GM18502 (cell line): ENCODE data around the gene RPS6KA3.
A peak's percentile ranks its signal among the peaks of the same experiment; 100 is the strongest.

Experiments used
- ATAC-seq: cut with Tn5 transposase; IDR thresholded peaks from one replicate; pipeline ENCODE4 v1.9.1; 2021; ENCODE audit warnings: mild to moderate bottlenecking; ENCODE audit not compliant: unreplicated experiment, poor library complexity

Gene RPS6KA3

DNA sequence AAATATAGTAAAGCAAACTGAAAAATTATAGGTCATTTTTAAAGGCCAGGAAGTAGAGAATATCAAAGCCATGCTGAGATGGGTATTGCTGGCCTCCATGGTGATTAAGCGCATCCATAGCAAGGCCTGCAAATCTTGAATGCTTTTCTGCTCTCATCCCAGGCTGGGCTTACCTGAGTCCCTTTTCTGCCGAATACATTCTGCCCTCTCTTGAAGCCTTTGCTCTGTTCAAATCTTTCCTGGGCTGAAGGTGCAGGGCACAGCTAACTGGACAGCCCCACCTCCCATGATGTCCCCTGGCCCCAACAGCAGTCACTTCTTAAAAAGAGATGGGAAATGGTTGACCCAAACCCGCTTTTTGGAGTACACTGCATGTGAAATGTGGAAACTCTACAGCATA is 115.0 kb downstream of the RPS6KA3 start:
- ATAC-seq, result no peak

DNA sequence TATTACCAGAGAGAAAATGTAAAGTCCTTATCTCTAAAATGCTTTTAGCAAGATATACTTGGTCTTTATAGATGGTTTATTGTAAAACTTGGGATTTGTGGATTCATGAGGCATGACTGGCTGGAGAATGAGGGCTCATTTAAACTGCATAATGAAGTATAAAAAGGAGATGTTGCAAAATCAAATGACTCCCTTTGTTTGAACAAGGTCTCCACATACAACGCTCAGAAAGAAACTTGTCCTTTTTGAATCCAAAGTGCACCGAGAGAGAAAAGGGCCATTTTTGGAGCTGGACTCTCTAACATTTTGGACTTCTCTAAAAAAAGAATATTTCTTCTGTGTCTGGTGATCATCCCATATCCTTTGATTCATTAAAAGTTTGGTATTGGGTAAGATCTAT is 117.4 kb downstream of the RPS6KA3 start:
- ATAC-seq, result no peak

DNA sequence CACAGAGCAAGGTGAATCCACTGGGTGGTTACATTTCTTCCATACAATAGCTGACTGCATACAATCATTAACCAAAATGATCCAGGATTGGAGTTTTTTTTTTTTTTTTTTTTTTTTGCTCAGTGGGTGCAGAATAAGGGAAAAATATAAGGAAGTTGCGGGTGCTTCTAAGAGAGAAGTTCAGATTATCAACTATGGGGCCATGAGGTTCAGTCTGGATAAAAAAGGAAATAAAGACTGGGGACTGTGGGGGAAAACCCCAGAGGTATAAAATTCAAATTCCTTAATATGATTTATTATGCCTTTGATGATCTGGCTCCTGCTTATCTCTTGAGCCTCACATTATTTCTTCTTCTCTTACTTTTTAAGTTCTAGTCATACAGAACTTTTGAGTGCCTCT is 119.1 kb downstream of the RPS6KA3 start:
- no peak for ATAC-seq

DNA sequence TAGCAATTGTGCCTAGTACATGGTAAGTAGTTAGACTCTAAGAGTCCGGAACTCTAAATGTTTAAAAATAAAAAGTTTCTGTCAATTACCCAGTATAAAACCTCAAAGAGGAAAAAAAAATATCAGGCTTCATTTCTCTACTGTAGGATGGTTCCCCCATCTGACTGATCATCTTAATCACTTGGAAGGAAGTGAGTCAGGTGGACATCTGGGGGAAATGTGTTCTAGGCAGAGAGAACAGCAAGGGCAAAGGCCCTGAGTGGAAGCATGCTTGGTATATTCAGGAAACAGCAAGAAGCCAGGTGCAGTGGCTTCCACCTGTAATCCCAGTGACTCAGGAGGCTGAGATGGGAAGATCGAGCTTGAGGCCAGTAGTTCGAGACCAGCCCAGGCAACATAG is 122.2 kb downstream of the RPS6KA3 start:
- no peak for ATAC-seq

DNA sequence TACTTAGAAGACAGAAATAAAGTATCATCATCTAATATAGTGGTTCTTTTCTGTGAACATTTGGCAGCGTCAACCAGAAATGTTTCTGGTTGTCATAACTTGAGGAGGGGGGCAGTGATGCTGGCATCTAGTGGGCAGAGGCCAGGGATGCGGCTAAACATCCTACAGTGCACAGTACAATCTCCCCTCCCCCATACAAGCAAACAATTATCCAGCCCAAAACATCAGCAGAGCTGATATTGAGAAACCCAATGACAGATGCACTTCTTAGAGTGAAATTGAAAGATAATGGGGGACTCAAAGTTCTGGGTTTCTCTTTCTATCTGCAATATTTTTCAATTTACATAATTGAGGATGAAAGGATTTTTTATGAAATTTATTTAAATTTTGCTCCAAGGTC is 123.1 kb downstream of the RPS6KA3 start:
- no peak for ATAC-seq

DNA sequence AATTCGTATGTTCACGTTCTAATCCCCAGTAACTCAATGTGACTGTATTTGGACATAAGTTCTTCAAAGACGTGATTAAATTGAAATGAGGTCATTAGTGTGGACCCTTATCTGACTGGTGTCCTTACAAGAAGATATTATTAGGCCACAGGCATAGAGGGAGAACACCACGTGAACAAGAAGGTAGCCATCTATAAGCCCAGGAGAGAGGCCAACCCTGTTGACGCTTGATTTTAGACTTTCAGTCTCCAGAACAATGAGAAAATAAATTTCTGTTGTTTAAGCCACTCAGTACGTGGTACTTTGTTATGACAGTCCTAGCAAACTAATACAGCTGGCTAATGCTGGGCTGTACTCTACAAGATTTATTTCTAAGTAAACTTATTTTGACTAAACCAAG is 123.6 kb downstream of the RPS6KA3 start:
- ATAC-seq, result no peak

DNA sequence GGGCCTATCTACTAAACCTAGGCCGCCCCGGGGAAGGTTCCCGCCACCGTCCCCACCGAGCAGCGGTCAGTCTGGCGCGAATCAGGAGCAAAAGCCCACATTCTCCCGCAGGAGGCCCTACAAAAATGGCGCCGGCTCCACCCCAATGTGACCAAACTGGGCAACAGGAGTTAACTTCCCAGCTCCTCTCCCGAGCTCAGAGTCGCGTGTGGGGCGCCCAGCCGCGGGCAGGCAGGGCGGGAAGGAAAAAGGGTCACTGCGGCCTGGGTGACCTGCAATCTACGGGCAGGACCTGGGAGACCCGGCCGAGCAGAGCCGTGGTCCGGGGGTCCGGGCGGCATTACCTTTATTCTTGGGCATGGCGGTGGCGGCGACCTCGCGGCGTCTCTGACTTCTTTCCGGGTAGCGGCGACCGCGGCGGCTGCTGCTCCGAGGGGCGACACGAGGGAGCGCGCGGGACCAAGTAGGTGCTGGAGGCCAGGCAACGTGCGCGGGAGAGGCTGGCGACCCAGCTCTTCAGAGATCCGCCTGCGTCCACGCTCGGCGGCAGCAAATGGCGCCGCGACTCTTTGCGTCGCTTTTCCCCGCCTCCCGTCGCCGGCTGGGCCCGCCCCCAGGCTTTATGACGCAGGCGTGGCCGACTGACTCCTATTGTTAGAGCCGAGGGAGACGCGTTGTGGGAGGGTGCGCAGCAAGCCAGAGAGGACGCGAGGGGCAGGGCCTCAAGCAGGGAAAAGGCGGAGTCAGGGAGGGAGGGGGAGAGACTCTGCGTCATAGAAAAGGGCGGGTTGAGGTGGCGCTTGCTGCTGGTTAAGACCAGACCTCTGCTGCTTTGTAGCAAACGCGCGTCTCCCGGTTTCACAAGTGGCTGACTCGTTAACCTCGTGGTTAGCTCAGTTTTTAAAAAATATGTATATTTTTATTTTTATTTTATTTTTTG is 125.2 kb downstream of the RPS6KA3 start, which contains the start of gene EIF1AX:
Gene EIF1AX, minus strand, starts transcription at position 558 of the 940 bp plus-strand sequence. Its CDS starts 198 bp downstream, at position 360.
- peak; percentile 99 for ATAC-seq

DNA sequence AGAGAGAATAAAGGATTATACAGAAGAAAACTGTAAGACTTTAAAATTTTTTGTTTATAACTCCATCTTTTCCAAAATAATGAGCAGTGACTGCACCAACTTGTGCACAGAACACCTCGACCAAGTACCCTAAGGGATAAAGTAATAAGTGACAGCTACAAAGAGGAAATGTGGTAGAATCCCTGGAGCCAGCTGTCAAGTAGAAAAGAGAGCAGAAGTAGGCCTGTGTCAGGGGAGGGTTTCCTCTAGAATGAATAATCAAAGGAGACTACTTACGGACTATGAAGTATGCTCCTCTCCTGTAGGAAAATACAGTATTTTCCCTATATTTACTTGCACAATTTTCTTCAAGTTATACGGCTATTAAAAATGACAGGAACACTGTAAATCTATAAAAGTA is 126.3 kb downstream of the RPS6KA3 start:
- no peak for ATAC-seq

DNA sequence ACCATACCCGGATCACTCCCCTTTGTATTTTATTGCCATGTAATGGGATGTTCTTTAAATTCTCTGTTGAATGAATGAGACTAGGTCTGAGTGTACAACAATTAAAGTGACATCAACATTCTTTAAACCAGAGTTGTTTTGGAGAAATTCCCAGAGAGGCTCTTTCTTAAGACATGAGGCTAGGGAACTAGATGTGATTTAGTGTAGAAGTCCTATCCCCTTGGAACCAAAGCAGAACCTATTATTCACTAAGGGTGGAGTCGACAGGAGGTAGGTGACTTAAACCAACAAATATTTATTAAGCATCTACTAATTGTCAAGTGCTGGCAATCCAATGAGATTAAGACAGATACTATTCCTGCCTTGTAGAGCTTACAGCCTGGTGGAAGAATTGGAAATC is 126.7 kb downstream of the RPS6KA3 start:
- no peak for ATAC-seq

DNA sequence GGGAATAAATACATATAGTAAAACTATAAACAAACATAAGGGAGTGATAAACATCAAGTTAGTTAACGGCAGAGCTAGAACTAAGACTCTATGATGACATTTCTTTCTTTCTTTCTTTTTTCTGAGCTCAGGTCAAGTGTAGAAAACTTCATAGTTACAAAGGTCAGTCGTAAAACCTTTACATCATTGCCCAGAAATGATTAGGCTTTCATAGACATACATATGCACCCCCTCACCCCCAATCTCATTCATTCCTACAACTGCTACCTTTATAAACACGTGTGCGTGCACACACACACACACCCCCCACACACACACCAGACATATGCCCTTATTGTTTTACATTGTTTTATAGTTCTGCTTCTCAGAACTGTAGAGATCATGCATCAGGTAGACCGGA is 130.8 kb downstream of the RPS6KA3 start:
- no peak for ATAC-seq

DNA sequence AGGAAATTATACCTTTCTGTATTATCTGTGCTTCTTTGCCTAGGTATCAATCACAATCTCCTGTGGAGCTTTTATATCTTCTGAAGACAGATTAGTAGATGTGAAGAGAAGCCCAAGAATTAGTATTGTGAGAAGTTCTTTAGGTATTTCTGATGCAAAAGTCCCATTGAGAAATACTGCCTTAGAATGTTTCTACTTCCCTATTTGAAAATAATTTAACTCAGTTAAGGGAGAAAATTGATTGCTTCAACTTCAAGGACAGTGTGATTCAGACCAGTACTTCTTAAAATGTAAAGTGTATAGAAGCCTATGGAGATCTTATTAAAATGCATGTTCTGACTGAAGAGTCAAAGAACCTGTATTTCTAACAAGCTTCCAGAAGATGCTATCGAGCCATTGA is 134.0 kb downstream of the RPS6KA3 start:
- no peak for ATAC-seq

DNA sequence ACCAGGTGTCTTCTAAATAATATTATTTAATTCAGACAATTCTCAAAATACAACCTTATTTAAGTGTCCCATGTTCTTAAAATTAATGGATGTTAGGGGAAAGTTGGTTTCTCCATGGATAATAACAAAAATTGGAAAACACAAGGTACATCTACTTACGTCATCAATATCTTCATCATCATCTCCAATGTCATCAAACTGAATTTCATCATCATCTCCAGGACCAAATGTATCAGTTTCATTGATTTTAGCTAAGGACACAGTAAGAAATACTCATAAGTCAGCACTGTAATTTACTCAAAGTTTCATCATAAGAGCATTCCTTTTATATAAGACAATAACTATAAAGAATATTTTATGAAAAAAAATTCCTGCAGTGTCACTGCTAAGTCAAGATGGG is 136.4 kb downstream of the RPS6KA3 start:
- no peak for ATAC-seq

DNA sequence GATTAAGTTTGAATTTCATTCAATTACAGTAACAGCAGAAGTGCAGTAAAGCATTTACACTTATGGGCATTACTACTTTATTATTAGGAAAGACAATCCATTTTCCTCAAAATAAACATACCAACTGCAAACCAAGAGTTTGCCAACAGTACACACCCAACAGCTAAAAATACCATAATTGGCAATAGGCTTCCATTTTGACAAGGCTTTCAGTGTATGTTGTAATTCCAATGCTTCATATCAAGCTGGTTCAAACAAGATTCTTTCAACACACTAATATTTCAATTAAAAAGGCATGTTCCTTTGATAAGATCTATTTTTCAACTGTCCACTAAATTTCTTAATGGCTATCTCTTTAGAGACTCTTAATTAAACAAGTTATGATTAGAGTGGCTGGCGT is 137.2 kb downstream of the RPS6KA3 start:
- no peak for ATAC-seq

DNA sequence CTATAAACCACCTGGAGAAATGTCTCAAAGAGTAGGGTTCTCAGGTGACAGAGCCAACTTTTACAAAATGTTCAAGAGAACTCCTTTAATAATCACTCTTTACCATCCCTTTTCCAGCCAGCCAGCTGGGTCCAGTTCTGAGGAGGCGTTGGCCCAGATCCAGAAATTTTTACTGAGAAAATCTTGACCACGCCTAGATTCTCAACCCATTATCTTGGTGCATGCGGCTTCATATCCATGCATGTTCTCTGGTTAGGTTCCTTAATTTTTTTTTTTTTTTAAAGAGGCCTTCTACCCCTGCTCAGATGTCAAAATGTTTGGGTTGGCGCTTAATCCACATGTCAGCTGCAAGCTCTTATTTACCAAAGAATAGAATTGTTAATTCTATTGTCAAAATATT is 138.0 kb downstream of the RPS6KA3 start:
- no peak for ATAC-seq

DNA sequence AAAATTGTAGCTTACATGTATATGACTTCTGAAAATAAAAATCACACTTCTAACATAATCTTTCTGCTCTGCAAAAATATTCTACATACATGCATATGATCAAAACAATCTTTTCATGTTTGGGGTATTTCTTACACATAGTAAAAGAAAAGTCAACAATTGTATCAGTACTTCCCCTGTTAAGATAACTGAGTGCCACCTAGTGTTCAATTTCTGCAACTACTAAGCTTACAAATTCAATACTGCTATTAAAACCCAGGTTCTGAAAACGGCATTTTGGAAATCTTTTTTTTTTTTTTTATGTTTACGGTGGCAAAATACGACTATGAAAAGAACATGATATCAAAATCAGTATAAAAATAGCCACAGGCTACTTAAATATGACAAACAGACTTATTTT is 139.3 kb downstream of the RPS6KA3 start:
- peak; percentile 62 for ATAC-seq

DNA sequence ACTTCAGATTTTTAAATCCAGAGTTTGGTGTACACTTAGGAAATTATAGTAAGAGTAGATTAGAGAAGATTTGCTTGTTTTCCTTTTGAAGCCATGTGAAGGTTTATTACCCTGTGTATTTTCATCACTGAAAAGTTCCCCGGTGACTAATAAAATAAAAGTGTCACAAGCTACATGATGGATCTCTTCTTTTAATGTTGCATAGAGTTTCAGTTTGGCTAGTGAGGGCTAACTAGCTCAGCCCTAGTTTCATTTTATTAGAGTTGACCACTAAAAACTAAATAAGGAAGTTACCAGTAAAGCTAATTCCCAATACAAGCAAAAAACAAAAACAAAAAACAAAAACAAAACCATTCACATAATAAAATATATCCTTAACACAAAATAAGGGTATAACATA is 139.9 kb downstream of the RPS6KA3 start:
- ATAC-seq, result peak; percentile 70

DNA sequence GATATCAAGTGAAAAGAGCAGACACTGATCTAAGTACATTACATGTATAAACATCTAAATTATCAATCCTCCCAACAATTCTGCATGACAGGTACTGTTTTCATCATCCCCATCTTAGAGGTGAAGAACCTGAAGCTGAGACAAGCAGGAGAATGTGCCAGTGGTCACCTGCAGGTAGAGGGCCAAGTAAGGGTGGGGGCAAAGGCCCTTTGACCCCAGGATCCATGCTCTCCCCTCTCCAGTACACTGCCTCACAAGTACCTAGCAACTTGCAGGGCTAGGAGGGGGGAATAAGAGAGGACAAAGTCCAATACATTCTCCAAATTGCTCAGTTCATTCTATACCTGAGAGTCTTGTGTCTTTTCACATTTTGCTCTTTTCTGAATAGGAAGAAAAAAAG is 141.7 kb downstream of the RPS6KA3 start:
- no peak for ATAC-seq

DNA sequence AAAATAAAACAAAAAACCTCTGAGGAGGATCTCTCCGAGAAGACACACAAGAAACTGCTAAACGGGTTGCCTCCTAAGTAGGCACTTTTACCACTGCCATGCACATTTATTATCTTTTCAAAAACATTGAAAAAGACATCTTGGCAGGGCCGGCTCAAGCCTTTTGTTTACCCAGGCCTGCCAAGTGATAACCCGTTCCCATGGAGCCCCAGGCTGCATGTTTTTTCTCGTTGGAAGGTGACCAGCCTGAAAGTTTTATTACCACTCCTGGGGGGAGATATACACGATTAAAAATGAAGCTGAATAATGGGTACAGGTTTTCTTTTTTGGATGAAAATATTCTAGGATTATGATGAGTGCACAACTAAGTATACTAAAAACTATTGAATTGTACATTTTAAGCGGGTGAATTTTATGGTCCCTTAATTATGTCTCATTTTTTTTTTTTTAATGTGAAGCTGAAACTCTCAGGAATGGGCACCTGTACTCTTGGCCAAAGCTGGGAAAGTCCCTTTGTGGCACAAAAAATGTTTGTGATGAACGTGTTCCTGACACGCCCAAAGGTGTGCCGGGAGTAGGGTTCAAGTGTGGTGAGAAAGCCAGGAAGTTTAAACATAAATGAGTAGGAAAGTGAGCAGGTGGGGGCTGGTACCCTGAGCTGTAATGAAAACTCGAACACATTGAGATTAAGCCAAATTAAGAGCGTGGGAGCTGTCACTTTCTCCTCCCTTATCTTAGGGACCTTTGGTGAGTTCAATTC is 148.5 kb downstream of the RPS6KA3 start:
- no peak for ATAC-seq

DNA sequence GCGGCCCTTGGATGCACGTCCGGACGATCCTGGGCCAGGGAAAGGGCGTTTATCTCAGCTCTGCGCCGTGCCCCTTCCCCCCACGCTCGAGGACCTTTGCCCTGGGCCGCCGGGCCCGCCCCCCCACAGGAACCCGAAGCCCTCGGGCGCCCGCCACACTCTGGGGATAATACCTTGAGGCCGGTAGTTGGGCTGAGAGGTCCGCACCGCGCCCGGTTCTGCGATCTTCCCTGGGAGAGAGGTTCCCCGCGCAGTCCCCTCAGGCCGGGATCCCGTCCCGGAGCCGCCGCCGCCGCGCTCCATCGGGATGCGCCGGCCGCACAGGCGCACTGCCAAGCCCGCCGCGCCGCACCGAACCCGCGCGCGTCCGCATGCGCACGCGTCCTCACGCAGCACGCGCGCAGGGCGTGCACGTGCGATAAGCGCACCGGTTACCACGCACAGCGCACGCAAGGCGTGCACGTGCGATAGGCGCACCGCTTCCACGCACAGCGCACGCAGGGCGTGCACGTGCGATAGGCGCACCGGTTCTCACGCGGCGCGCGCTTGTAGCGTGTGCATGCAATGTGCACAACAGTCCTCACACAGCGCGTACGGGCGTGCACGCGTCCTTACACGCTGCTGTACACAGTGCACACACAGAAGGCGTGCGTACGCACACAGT is 150.0 kb downstream of the RPS6KA3 start, which contains the start of gene MAP7D2:
Gene MAP7D2, minus strand, starts transcription at position 331 of the 664 bp plus-strand sequence. Its CDS starts 28 bp downstream, at position 303.
- no peak for ATAC-seq

DNA sequence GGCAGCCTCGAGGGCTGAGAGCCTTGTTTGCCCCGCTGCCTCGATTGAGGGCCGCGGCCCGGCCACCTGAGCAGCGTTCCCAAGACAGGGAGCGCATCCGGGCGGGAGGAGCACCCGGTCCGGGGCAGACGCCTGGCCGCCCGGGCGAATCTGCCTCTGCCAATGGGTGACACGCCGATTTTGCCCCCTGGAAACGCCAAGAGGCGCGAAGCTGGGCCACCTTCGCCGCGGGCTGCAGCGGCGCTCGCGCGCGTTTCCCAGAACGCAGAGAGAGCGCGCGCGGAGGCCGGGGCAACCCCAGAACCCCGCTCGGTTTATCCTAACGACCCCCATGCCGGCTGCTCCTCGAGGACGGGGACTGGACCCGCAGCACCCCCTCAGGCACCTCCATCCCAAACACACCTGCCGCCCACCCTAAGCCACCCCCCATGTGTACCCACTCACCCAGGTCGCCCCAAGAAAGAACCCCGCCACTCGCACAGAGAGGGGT is 150.6 kb downstream of the RPS6KA3 start:
- no peak for ATAC-seq
